Measurements from ENCODE around the gene ICA1L. TPM values are rescaled to one million over a fixed set of nuclear protein-coding genes. Genes with fewer than 3 reads are reported as not detected.
"Not testable (repeated sequence)": the region's sequence is repeated elsewhere in the genome, so short reads cannot be mapped to it uniquely, and the experiment has no call there.

ICA1L gene
- total RNA-seq, 1 donor from 2014 or later, result 4.1 TPM

GRCh38 chr2:202910698-202911097 lies 39.1 kb upstream of the ICA1L start:
- peak overlapping the region; percentile 99 for H3K4me3 Mint-ChIP-seq (ENCODE audit: unreplicated experiment)
- no peak for TF ChIP-seq CTCF (IDR thresholded peaks at IDR 0.05; ENCODE audit: unreplicated experiment)
- DNase-seq (ENCODE audit: low spot score), result no peak
- no peak overlapping the region for H3K27ac Mint-ChIP-seq (ENCODE audit: unreplicated experiment)
- peaks cover 4% of the 10 kb centered on the region for H3K27me3 Mint-ChIP-seq (ENCODE audit: unreplicated experiment)
- no peaks in the 10 kb centered on the region for H3K9me3 Mint-ChIP-seq (ENCODE audit: unreplicated experiment)
- peaks cover 9% of the 10 kb centered on the region for H3K36me3 Mint-ChIP-seq (ENCODE audit: low read depth, unreplicated experiment)
- peaks cover 10% of the 10 kb centered on the region for H3K4me1 Mint-ChIP-seq (ENCODE audit: unreplicated experiment)

GRCh38 chr2:202910250-202910649 lies 38.7 kb upstream of the ICA1L start:
- H3K27ac Mint-ChIP-seq (ENCODE audit: unreplicated experiment); H3K9me3 Mint-ChIP-seq (ENCODE audit: unreplicated experiment); H3K4me1 Mint-ChIP-seq (ENCODE audit: unreplicated experiment); DNase-seq (ENCODE audit: low spot score); H3K27me3 Mint-ChIP-seq (ENCODE audit: unreplicated experiment): not testable (repeated sequence)
- H3K4me3 Mint-ChIP-seq (ENCODE audit: unreplicated experiment), result peak overlapping the region; percentile 99
- peaks cover 13% of the 10 kb centered on the region for H3K36me3 Mint-ChIP-seq (ENCODE audit: low read depth, unreplicated experiment)

DNA sequence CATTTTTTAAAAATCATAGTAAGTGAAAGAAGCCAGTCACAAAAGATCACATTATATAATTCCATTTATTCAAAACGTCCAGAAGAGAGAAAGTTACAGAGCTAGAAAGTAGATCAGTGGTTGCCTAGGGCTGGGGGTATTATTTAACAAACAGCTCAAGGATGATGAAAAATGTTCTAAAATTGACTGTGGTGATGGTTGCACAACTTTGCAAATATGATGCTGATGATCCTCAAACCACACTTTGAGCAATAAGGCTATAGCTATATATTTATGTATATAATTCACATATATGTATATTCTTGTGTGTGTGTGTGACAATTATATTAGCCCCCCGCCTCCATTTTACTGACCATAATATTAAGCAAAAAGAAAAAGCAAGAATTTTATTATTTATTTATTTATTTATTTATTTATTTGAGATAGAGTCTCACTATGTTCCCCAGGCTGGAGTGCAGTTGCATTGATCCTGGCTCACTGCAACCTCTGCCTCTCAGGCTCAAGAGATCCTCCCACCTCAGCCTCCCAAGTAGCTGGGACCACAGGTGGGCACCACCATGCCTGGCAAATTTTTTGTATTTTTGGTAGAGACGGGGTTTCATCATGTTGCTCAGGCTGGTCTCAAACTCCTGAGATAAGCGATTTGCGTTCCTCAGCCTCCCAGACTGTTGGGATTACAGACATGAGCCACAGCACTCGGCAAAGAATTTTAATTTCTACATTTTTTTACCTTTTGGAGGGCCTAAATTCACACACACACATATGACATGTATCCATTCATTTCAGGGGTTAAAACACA lies 38.0 kb upstream of the ICA1L start:
- no peak for TF ChIP-seq CTCF (IDR thresholded peaks at IDR 0.05; ENCODE audit: unreplicated experiment)
- Mint-ChIP-seq H3K9me3 (ENCODE audit: unreplicated experiment) (no peaks in the 10 kb centered on the region), H3K27ac (ENCODE audit: unreplicated experiment) (no peak overlapping the region), H3K27me3 (ENCODE audit: unreplicated experiment) (peaks cover 4% of the 10 kb centered on the region), H3K36me3 (ENCODE audit: low read depth, unreplicated experiment) (peaks cover 18% of the 10 kb centered on the region), H3K4me3 (ENCODE audit: unreplicated experiment) (no peak overlapping the region), H3K4me1 (ENCODE audit: unreplicated experiment) (peaks cover 10% of the 10 kb centered on the region)
- DNase-seq (ENCODE audit: low spot score), result no peak

GRCh38 chr2:202908186-202908585 lies 36.6 kb upstream of the ICA1L start:
- no peak overlapping the region for H3K4me3 Mint-ChIP-seq (ENCODE audit: unreplicated experiment)
- no peaks in the 10 kb centered on the region for H3K9me3 Mint-ChIP-seq (ENCODE audit: unreplicated experiment)
- H3K36me3 Mint-ChIP-seq (ENCODE audit: low read depth, unreplicated experiment), result peaks cover 26% of the 10 kb centered on the region
- no peak for DNase-seq (ENCODE audit: low spot score)
- H3K4me1 Mint-ChIP-seq (ENCODE audit: unreplicated experiment), result peaks cover 10% of the 10 kb centered on the region
- H3K27me3 Mint-ChIP-seq (ENCODE audit: unreplicated experiment), result peaks cover 4% of the 10 kb centered on the region
- TF ChIP-seq CTCF (IDR thresholded peaks at IDR 0.05; ENCODE audit: unreplicated experiment), result no peak
- no peak overlapping the region for H3K27ac Mint-ChIP-seq (ENCODE audit: unreplicated experiment)

GRCh38 chr2:202905507-202905906 lies 33.9 kb upstream of the ICA1L start:
- H3K4me1 Mint-ChIP-seq (ENCODE audit: unreplicated experiment), result not testable (repeated sequence)

GRCh38 chr2:202885190-202885589 lies 13.6 kb upstream of the ICA1L start:
- H3K4me1 Mint-ChIP-seq (ENCODE audit: unreplicated experiment), result peaks cover 4% of the 10 kb centered on the region
- DNase-seq (ENCODE audit: low spot score), result no peak
- no peaks in the 10 kb centered on the region for H3K9me3 Mint-ChIP-seq (ENCODE audit: unreplicated experiment)
- TF ChIP-seq CTCF (IDR thresholded peaks at IDR 0.05; ENCODE audit: unreplicated experiment), result no peak
- no peaks in the 10 kb centered on the region for H3K27me3 Mint-ChIP-seq (ENCODE audit: unreplicated experiment)
- H3K36me3 Mint-ChIP-seq (ENCODE audit: low read depth, unreplicated experiment), result no peaks in the 10 kb centered on the region
- no peak overlapping the region for H3K27ac Mint-ChIP-seq (ENCODE audit: unreplicated experiment)
- H3K4me3 Mint-ChIP-seq (ENCODE audit: unreplicated experiment), result no peak overlapping the region

More at GRCh38 chr2:202905507-202905906, 33.9 kb upstream of the ICA1L start:
- Mint-ChIP-seq H3K36me3 (ENCODE audit: low read depth, unreplicated experiment) (peaks cover 25% of the 10 kb centered on the region), H3K4me3 (ENCODE audit: unreplicated experiment) (peak overlapping the region; percentile 15)
- not testable (repeated sequence) for H3K27me3 Mint-ChIP-seq (ENCODE audit: unreplicated experiment); H3K9me3 Mint-ChIP-seq (ENCODE audit: unreplicated experiment); H3K27ac Mint-ChIP-seq (ENCODE audit: unreplicated experiment); DNase-seq (ENCODE audit: low spot score)

Data from endothelial cell (in vitro differentiated cells).